Gastrocnemius medialis (tissue), 4 donors: ENCODE data around the gene RNF224. TPM values are rescaled to one million over a fixed set of nuclear protein-coding genes. Genes with fewer than 3 reads are reported as not detected.

Experiments
- ATAC-seq, 2 donors: fragments of 150-250 bp; one replicate each; pipeline ENCODE4 v1.9.1; 2016
- DNase-seq, 2 donors: peaks; one replicate each; pipeline ENCODE4 v3.0.0-alpha.2; 2019
- H3K27ac ChIP-seq, 4 donors: fragments of 200-600 bp; sonication (generic); 1 replicate in 1 of 4; 2 replicates in 3 of 4; pipeline ENCODE4 v1.5.1; 2016 to 2018; ENCODE audit warnings: mild to moderate bottlenecking in 2 of 4, moderate library complexity in 1 of 4
- H3K27me3 ChIP-seq, 3 donors: fragments of 200-600 bp; sonication (generic) in 2 of 3; 1 replicate in 1 of 3; 2 replicates in 2 of 3; pipeline versions ENCODE4 v1.5.1 to v1.6.0; 2016 to 2019; ENCODE audit warnings: mild to moderate bottlenecking in 1 of 3, moderate library complexity in 1 of 3
- H3K36me3 ChIP-seq, 2 donors: fragments of 200-600 bp; sonication (generic) in 1 of 2; one replicate each; pipeline ENCODE4 v1.5.1; 2017 to 2018
- H3K4me1 ChIP-seq, 2 donors: fragments of 200-600 bp; sonication (generic) in 1 of 2; one replicate each; pipeline ENCODE4 v1.5.1; 2016 to 2017; ENCODE audit warnings: mild to moderate bottlenecking in 2 of 2
- H3K4me3 ChIP-seq, 4 donors: fragments of 200-600 bp; sonication (generic) in 3 of 4; 1 replicate in 1 of 4; 2 replicates in 3 of 4; pipeline ENCODE4 v1.5.1; 2016 to 2019; ENCODE audit warnings: mild to moderate bottlenecking in 2 of 4
- H3K9me3 ChIP-seq, 3 donors: fragments of 200-600 bp; sonication (generic) in 2 of 3; 1 replicate in 1 of 3; 2 replicates in 2 of 3; pipeline ENCODE4 v1.5.1; 2016 to 2019
- CTCF ChIP-seq, 5 experiments: fragments of 450-650 bp in 3 of 5; fragments of 200-600 bp in 2 of 5; sonication (generic) in 2 of 5; IDR thresholded peaks in 4 of 5; conservative IDR thresholded peaks in 1 of 5; 1 replicate in 4 of 5; 2 replicates in 1 of 5; pipeline ENCODE4 v1.5.1; 2016 to 2019; ENCODE audit warnings: antibody characterized with exemption in 5 of 5, mild to moderate bottlenecking in 3 of 5, moderate library complexity in 3 of 5
- POLR2A ChIP-seq, 2 donors: fragments of 450-650 bp; IDR thresholded peaks; one replicate each; pipeline ENCODE4 v1.6.1; 2017; ENCODE audit warnings: antibody characterized with exemption in 2 of 2, mild to moderate bottlenecking in 2 of 2, moderate library complexity in 2 of 2
- in situ Hi-C, 4 donors: fragments of 200-750 bp; cut with MboI; loops; one replicate each; pipeline versions ENCODE4 v1.15.0 to v1.8.0; 2017; ENCODE audit warnings: low sequenced_read_pairs in 4 of 4
- intact Hi-C: fragments of 100-400 bp; cut with DNase I; formaldehyde crosslinking; loops from one replicate; pipeline ENCODE4 v1.15.1; 2023; ENCODE audit warnings: low total_unique reads
- total RNA-seq, 4 donors: library from RNA; depleted of rRNA; stranded (reverse); fragments of >200 nt; gene quantifications; one replicate each; pipeline versions ENCODE4 v1.1.0 to v1.2.3, GENCODE V29; 2016

Gene RNF224
- total RNA-seq, 4 donors from 2014 or later = not detected

DNA sequence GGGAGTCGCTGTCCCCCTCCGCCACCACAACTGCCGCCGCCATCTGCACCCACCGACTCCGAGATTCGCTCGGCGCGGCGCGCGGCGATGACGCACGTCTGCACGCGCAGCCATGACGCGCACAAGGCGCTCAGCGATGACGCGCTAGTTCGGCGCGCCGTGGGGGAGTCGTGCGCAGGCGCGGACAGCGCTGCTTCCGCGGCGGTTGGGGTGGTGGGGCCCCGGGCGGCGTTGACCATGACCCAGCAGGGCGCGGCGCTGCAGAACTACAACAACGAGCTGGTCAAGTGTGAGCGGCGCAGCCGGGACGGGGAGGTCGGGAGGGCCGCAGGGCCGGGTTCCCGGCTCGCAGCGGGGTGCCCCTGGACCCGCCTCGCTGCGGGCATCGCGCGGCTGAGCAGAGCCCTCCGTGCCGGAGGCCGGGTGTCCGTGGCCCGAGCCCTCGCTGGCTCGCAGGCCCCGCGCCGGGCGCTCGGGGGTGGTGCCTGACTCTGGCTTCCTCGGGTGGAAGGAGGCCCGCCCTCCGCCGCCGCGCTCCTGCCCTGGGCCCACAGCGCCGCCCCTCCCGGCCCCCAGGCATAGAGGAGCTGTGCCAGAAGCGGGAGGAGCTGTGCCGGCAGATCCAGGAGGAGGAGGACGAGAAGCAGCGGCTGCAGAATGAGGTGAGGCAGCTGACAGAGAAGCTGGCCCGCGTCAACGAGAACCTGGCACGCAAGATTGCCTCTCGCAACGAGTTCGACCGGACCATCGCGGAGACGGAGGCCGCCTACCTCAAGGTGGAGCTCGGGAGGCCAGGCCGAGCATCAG, 38.6 kb upstream of the RNF224 start, which contains the start of the genes ANAPC2 and SSNA1:
Gene ANAPC2 (minus strand): TSS at position 71 of the 807 bp plus-strand sequence. CDS start 28 bp downstream, at position 43.
Gene SSNA1 (plus strand): TSS at position 187 of the 807 bp plus-strand sequence. CDS start 51 bp downstream, at position 238.
- intact Hi-C loops (loop anchor here (1.0 to 2.0 kb wide), 6 partner anchors 12 to 102 kb away; partner anchors contain the start of genes MAN1B1, NDOR1, TMEM203 and TPRN), in situ Hi-C loops (no loop called here)
- H3K27ac ChIP-seq = peak within 1 kb of the TSS; percentile 85 to 98 (median 96)
- DNase-seq (peak; percentile 79 to 88), ATAC-seq (peak; percentile 92 to 95)
- TF ChIP-seq POLR2A (IDR thresholded peaks at IDR 0.05) (peak; percentile 84 to 92), CTCF (IDR thresholded peaks at IDR 0.05 in 4 of 5, conservative IDR thresholded peaks at IDR 0.05 in 1 of 5) (peak in 4 of 5 experiments; percentile 8 to 72 (median 38))
- no peaks in the 10 kb centered on the region for H3K9me3 ChIP-seq
- peaks cover 0 to 36% of the 10 kb centered on the region in 2 donors for H3K36me3 ChIP-seq
- H3K4me3 ChIP-seq = peak within 1 kb of the TSS; percentile 68 to 100 (median 97)
- peaks cover 39 to 44% of the 10 kb centered on the region in 2 donors for H3K4me1 ChIP-seq
- H3K27me3 ChIP-seq = no peaks in the 10 kb centered on the region

DNA sequence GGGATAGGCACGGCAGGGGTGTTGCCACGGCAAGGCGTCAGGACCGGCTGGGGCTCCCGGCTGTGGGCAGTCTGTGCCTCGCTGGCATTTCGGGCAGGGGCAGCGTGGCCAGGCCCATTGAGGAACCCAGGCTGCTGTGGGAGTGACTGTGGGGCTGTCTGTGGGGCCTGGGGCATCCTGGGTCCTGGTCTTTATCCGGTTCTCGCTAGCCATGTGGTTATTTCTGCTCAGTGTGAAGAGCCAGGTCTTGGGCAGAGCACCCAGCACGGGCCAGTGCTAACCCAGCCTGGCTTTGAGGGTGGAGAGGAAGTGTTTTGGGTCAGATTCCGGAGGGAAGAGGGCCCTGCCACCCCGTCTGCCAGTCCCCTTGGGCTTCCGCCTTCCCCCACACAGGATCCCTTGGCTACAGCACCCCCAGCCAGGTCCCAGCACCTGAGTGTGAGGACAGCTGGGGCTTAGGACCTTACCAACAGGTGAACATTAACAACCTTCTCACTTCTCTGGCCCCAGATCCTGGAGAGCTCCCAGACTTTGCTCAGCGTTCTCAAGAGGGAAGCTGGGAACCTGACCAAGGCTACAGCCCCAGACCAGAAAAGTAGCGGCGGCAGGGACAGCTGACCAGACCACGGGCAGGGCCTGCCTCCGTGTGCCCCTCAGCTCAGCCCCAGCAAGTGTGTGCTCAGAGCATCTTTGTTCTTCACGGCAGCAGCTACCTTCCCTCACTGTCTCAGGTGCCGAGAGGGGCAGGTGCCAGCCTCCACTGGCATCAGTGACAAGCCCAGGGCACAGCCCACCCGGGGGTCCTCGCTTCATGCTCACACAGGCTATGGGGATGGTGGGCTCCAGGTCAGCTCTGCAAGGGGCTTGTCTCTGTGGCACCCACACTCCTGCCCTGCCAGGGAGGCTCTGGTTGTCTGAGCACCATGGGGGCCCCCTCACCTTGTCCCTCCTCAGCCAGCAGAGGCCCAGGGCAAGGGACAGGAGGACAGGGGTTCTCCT, 37.7 kb upstream of the RNF224 start:
- Histone ChIP-seq H3K4me3 (peak overlapping the region; percentile 68 to 100 (median 97)), H3K27me3 (no peaks in the 10 kb centered on the region), H3K36me3 (peaks cover 0 to 27% of the 10 kb centered on the region in 2 donors), H3K9me3 (no peaks in the 10 kb centered on the region), H3K27ac (peak overlapping the region; percentile 85 to 98 (median 96)), H3K4me1 (peaks cover 39 to 52% of the 10 kb centered on the region in 2 donors)
- ATAC-seq (no peak), DNase-seq (no peak)
- intact Hi-C loops = loop anchor here (2.0 kb wide), 1 partner anchor 51 kb away; the partner anchor contains the start of gene TUBB4B
- in situ Hi-C loops = no loop called here
- TF ChIP-seq POLR2A (IDR thresholded peaks at IDR 0.05) (no peak), CTCF (IDR thresholded peaks at IDR 0.05 in 4 of 5, conservative IDR thresholded peaks at IDR 0.05 in 1 of 5) (no peak)

- in situ Hi-C loops = no loop called here
- H3K4me3 ChIP-seq = peak overlapping the region in 1 of 4 donors; percentile 96
Measured at GRCh38 chr9:137190315-137190856, 36.9 kb upstream of the RNF224 start.

More at GRCh38 chr9:137190315-137190856, 36.9 kb upstream of the RNF224 start:
- TF ChIP-seq POLR2A (IDR thresholded peaks at IDR 0.05) = no peak
- TF ChIP-seq CTCF (IDR thresholded peaks at IDR 0.05 in 4 of 5, conservative IDR thresholded peaks at IDR 0.05 in 1 of 5) = no peak
- DNase-seq = no peak
- H3K36me3 ChIP-seq = peaks cover 0 to 22% of the 10 kb centered on the region in 2 donors
- no peaks in the 10 kb centered on the region for H3K9me3 ChIP-seq
- ATAC-seq = no peak
- H3K27me3 ChIP-seq = no peaks in the 10 kb centered on the region
- peaks cover 39 to 54% of the 10 kb centered on the region in 2 donors for H3K4me1 ChIP-seq
- intact Hi-C loops = no loop called here
- peak overlapping the region; percentile 85 to 98 (median 96) for H3K27ac ChIP-seq
